GM20000 (cell line): ENCODE data around the gene ABCC10.

Source experiments
- DNase-seq: peaks from one replicate; pipeline ENCODE4 v3.0.0; 2012; ENCODE audit warnings: low spot score
- CTCF ChIP-seq: IDR thresholded peaks from 2 replicates; pipeline ENCODE4 v1.5.1; 2012; ENCODE audit warnings: mild to moderate bottlenecking, control low read depth; ENCODE audit errors: extremely low read depth, missing control alignments

Gene ABCC10

GRCh38 chr6:43489277-43490072 lies 62.1 kb downstream of the ABCC10 start:
- TF ChIP-seq CTCF, result no peak

GRCh38 chr6:43490523-43490939 lies 63.2 kb downstream of the ABCC10 start:
- no peak for TF ChIP-seq CTCF
- no peak for DNase-seq

More at GRCh38 chr6:43489277-43490072, 62.1 kb downstream of the ABCC10 start:
- no peak for DNase-seq

- no peak for DNase-seq
- no peak for TF ChIP-seq CTCF
Observed at GRCh38 chr6:43491750-43492661, 64.7 kb downstream of the ABCC10 start.

GRCh38 chr6:43492673-43493072 lies 65.3 kb downstream of the ABCC10 start:
- no peak for TF ChIP-seq CTCF
- DNase-seq, result no peak

- no peak for DNase-seq
- no peak for TF ChIP-seq CTCF
Observed at GRCh38 chr6:43493230-43493629, 65.9 kb downstream of the ABCC10 start.

GRCh38 chr6:43493833-43494232 lies 66.5 kb downstream of the ABCC10 start:
- DNase-seq, result no peak
- no peak for TF ChIP-seq CTCF

GRCh38 chr6:43494321-43494720 lies 67.0 kb downstream of the ABCC10 start:
- DNase-seq, result no peak
- TF ChIP-seq CTCF, result no peak
